GM18909 (cell line): ENCODE data around the gene VASH1.
"Not testable (repeated sequence)": the region's sequence is repeated elsewhere in the genome, so short reads cannot be mapped to it uniquely, and the experiment has no call there.

ENCODE experiments used
- ATAC-seq: cut with Tn5 transposase; IDR thresholded peaks from one replicate; pipeline ENCODE4 v1.9.1; 2021; ENCODE audit warnings: mild to moderate bottlenecking; ENCODE audit not compliant: unreplicated experiment, poor library complexity

The VASH1 gene

GRCh38 chr14:76761136-76761959 lies at the start of gene VASH1:
VASH1 (plus strand) TSS chr14:76761468; CDS start chr14:76762822, 1,354 bp downstream.
- peak; percentile 83 for ATAC-seq

- no peak for ATAC-seq
Measured at GRCh38 chr14:76713121-76713520, 48.1 kb upstream of the VASH1 start.

GRCh38 chr14:76714470-76714869 lies 46.8 kb upstream of the VASH1 start:
- ATAC-seq, result no peak

GRCh38 chr14:76715101-76715500 lies 46.2 kb upstream of the VASH1 start:
- ATAC-seq, result no peak

- ATAC-seq, result no peak
Measured at GRCh38 chr14:76715511-76716081, 45.7 kb upstream of the VASH1 start.

- no peak for ATAC-seq
Measured at GRCh38 chr14:76716285-76716684, 45.0 kb upstream of the VASH1 start.

GRCh38 chr14:76717508-76718290 lies 43.6 kb upstream of the VASH1 start:
- no peak for ATAC-seq

- no peak for ATAC-seq
Measured at GRCh38 chr14:76718306-76719040, 42.8 kb upstream of the VASH1 start.

GRCh38 chr14:76719666-76720065 lies 41.6 kb upstream of the VASH1 start:
- ATAC-seq, result no peak

- ATAC-seq, result peak; percentile 81
Measured at GRCh38 chr14:76720382-76720813, 40.9 kb upstream of the VASH1 start.

GRCh38 chr14:76721506-76721905 lies 39.8 kb upstream of the VASH1 start:
- not testable (repeated sequence) for ATAC-seq

GRCh38 chr14:76724651-76725550 lies 36.4 kb upstream of the VASH1 start:
- no peak for ATAC-seq

- ATAC-seq, result no peak
Measured at GRCh38 chr14:76726551-76726970, 34.7 kb upstream of the VASH1 start.

- no peak for ATAC-seq
Measured at GRCh38 chr14:76727384-76727783, 33.9 kb upstream of the VASH1 start.

GRCh38 chr14:76727901-76728300 lies 33.4 kb upstream of the VASH1 start:
- no peak for ATAC-seq

GRCh38 chr14:76729258-76729657 lies 32.0 kb upstream of the VASH1 start:
- ATAC-seq, result no peak

- ATAC-seq, result no peak
Measured at GRCh38 chr14:76729953-76730505, 31.2 kb upstream of the VASH1 start.

- ATAC-seq, result not testable (repeated sequence)
Measured at GRCh38 chr14:76734501-76734900, 26.8 kb upstream of the VASH1 start.

GRCh38 chr14:76736514-76736913 lies 24.8 kb upstream of the VASH1 start:
- no peak for ATAC-seq
